ENCODE data around the gene REXO5.

REXO5 gene

DNA sequence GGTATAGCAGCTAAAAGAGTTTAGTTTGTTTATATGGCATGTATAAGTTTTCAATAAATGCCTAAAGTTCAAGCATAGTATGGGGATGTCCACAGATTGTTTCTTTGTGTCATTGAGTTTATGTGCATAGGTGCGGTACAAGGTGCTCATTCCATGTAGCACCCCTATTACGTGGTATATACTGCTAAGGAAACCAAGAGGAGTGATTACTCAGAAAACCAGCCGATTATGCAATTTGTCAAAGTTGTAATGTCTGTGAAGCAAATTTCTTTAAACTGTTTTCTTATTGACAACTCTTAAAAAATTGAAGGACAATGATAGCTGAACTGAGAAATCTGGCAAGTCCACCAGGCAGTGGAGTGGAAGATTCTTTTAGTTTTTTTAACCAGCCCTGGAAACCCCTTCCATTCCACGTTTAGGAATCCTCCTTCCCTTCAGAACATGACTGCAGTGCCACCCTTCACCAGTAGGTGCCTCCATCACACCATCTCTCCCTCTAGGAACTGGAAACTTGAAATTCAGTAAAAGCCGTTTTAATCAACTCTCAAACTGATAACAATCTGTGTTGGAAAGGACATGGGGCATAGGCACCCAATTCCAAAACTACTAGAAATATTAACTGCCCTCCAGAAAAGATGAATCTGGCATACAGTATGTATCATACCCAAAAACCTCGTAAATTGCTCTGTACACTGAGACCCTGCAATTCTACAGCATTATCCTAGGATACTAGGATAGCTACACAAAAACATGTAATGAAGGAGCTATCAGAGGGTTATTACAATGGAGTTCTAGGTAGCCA is 43.5 kb downstream of the REXO5 start (continued):
- TF ChIP-seq ZNF677 (tag by site-specific recombination; IDR thresholded peaks at IDR 0.05) = no peak
- TF ChIP-seq, protein P1, sequence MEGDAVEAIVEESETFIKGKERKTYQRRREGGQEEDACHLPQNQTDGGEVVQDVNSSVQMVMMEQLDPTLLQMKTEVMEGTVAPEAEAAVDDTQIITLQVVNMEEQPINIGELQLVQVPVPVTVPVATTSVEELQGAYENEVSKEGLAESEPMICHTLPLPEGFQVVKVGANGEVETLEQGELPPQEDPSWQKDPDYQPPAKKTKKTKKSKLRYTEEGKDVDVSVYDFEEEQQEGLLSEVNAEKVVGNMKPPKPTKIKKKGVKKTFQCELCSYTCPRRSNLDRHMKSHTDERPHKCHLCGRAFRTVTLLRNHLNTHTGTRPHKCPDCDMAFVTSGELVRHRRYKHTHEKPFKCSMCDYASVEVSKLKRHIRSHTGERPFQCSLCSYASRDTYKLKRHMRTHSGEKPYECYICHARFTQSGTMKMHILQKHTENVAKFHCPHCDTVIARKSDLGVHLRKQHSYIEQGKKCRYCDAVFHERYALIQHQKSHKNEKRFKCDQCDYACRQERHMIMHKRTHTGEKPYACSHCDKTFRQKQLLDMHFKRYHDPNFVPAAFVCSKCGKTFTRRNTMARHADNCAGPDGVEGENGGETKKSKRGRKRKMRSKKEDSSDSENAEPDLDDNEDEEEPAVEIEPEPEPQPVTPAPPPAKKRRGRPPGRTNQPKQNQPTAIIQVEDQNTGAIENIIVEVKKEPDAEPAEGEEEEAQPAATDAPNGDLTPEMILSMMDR (tag by site-specific recombination; IDR thresholded peaks at IDR 0.05) = peak; percentile 75
- no peak for TF ChIP-seq WT1 (tag by site-specific recombination; IDR thresholded peaks at IDR 0.05)
- no peak for TF ChIP-seq ZNF223 (tag by site-specific recombination; IDR thresholded peaks at IDR 0.05)
- TF ChIP-seq, protein P2, sequence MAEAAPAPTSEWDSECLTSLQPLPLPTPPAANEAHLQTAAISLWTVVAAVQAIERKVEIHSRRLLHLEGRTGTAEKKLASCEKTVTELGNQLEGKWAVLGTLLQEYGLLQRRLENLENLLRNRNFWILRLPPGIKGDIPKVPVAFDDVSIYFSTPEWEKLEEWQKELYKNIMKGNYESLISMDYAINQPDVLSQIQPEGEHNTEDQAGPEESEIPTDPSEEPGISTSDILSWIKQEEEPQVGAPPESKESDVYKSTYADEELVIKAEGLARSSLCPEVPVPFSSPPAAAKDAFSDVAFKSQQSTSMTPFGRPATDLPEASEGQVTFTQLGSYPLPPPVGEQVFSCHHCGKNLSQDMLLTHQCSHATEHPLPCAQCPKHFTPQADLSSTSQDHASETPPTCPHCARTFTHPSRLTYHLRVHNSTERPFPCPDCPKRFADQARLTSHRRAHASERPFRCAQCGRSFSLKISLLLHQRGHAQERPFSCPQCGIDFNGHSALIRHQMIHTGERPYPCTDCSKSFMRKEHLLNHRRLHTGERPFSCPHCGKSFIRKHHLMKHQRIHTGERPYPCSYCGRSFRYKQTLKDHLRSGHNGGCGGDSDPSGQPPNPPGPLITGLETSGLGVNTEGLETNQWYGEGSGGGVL (tag by site-specific recombination; IDR thresholded peaks at IDR 0.05) = no peak
- no peak for TF ChIP-seq ZBTB1 (tag by site-specific recombination; IDR thresholded peaks at IDR 0.05)
- TF ChIP-seq ZNF350 (tag by site-specific recombination; IDR thresholded peaks at IDR 0.05) = no peak
- 0 out of 2 replicates have a peak, but pooled peaks have one; percentile 22 for TF ChIP-seq ZNF2 (tag by site-specific recombination; IDR thresholded peaks at IDR 0.05)
- TF ChIP-seq, protein P3, sequence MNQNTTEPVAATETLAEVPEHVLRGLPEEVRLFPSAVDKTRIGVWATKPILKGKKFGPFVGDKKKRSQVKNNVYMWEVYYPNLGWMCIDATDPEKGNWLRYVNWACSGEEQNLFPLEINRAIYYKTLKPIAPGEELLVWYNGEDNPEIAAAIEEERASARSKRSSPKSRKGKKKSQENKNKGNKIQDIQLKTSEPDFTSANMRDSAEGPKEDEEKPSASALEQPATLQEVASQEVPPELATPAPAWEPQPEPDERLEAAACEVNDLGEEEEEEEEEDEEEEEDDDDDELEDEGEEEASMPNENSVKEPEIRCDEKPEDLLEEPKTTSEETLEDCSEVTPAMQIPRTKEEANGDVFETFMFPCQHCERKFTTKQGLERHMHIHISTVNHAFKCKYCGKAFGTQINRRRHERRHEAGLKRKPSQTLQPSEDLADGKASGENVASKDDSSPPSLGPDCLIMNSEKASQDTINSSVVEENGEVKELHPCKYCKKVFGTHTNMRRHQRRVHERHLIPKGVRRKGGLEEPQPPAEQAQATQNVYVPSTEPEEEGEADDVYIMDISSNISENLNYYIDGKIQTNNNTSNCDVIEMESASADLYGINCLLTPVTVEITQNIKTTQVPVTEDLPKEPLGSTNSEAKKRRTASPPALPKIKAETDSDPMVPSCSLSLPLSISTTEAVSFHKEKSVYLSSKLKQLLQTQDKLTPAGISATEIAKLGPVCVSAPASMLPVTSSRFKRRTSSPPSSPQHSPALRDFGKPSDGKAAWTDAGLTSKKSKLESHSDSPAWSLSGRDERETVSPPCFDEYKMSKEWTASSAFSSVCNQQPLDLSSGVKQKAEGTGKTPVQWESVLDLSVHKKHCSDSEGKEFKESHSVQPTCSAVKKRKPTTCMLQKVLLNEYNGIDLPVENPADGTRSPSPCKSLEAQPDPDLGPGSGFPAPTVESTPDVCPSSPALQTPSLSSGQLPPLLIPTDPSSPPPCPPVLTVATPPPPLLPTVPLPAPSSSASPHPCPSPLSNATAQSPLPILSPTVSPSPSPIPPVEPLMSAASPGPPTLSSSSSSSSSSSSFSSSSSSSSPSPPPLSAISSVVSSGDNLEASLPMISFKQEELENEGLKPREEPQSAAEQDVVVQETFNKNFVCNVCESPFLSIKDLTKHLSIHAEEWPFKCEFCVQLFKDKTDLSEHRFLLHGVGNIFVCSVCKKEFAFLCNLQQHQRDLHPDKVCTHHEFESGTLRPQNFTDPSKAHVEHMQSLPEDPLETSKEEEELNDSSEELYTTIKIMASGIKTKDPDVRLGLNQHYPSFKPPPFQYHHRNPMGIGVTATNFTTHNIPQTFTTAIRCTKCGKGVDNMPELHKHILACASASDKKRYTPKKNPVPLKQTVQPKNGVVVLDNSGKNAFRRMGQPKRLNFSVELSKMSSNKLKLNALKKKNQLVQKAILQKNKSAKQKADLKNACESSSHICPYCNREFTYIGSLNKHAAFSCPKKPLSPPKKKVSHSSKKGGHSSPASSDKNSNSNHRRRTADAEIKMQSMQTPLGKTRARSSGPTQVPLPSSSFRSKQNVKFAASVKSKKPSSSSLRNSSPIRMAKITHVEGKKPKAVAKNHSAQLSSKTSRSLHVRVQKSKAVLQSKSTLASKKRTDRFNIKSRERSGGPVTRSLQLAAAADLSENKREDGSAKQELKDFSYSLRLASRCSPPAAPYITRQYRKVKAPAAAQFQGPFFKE (tag by site-specific recombination; IDR thresholded peaks at IDR 0.05; ENCODE audit: borderline replicate concordance) = no peak
- no peak for TF ChIP-seq OVOL3 (tag by site-specific recombination; IDR thresholded peaks at IDR 0.05)
- TF ChIP-seq, protein P4, sequence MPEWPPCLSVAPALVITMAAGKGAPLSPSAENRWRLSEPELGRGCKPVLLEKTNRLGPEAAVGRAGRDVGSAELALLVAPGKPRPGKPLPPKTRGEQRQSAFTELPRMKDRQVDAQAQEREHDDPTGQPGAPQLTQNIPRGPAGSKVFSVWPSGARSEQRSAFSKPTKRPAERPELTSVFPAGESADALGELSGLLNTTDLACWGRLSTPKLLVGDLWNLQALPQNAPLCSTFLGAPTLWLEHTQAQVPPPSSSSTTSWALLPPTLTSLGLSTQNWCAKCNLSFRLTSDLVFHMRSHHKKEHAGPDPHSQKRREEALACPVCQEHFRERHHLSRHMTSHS (tag by site-specific recombination; IDR thresholded peaks at IDR 0.05) = no peak
- TF ChIP-seq SETDB1 (IDR thresholded peaks at IDR 0.05; ENCODE audit: insufficient read length, low read length) = no peak
- TF ChIP-seq ZNF549 (tag by site-specific recombination; IDR thresholded peaks at IDR 0.05) = no peak
- TF ChIP-seq, protein P5, sequence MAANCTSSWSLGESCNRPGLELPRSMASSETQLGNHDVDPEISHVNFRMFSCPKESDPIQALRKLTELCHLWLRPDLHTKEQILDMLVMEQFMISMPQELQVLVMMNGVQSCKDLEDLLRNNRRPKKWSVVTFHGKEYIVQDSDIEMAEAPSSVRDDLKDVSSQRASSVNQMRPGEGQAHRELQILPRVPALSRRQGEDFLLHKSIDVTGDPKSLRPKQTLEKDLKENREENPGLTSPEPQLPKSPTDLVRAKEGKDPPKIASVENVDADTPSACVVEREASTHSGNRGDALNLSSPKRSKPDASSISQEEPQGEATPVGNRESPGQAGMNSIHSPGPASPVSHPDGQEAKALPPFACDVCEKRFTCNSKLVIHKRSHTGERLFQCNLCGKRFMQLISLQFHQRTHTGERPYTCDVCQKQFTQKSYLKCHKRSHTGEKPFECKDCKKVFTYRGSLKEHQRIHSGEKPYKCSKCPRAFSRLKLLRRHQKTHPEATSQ (tag by site-specific recombination; IDR thresholded peaks at IDR 0.05) = no peak
- TF ChIP-seq, protein P6, sequence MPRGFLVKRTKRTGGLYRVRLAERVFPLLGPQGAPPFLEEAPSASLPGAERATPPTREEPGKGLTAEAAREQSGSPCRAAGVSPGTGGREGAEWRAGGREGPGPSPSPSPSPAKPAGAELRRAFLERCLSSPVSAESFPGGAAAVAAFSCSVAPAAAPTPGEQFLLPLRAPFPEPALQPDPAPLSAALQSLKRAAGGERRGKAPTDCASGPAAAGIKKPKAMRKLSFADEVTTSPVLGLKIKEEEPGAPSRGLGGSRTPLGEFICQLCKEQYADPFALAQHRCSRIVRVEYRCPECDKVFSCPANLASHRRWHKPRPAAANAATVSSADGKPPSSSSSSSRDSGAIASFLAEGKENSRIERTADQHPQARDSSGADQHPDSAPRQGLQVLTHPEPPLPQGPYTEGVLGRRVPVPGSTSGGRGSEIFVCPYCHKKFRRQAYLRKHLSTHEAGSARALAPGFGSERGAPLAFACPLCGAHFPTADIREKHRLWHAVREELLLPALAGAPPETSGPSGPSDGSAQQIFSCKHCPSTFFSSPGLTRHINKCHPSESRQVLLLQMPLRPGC (tag by site-specific recombination; IDR thresholded peaks at IDR 0.05) = no peak
- TF ChIP-seq HOXA7 (CRISPR knock-in tag; IDR thresholded peaks at IDR 0.05; ENCODE audit: borderline replicate concordance) = no peak
- TF ChIP-seq ZNF324 (tag by site-specific recombination; IDR thresholded peaks at IDR 0.05) = no peak
- no peak for TF ChIP-seq ZNF670 (tag by site-specific recombination; IDR thresholded peaks at IDR 0.05; ENCODE audit: low read depth)
- no peak for TF ChIP-seq KLF10 (tag by site-specific recombination; IDR thresholded peaks at IDR 0.05)
- no peak for TF ChIP-seq ZNF529 (tag by site-specific recombination; IDR thresholded peaks at IDR 0.05; ENCODE audit: insufficient replicate concordance)
- TF ChIP-seq ZNF626 (tag by site-specific recombination; IDR thresholded peaks at IDR 0.05) = no peak
- TF ChIP-seq ZNF391 (tag by site-specific recombination; IDR thresholded peaks at IDR 0.05; ENCODE audit: borderline replicate concordance, low read depth) = no peak
- no peak for TF ChIP-seq GFI1B (tag by site-specific recombination; IDR thresholded peaks at IDR 0.05)
- peak; percentile 74 for TF ChIP-seq ZNF660 (tag by site-specific recombination; IDR thresholded peaks at IDR 0.05)
- no peak for TF ChIP-seq ZNF221 (tag by site-specific recombination; IDR thresholded peaks at IDR 0.05; ENCODE audit: borderline replicate concordance)
